IPS-18a (cell line): ENCODE measurements around the gene CYBC1.

ENCODE experiments used
- H3K27ac ChIP-seq: one replicate; pipeline ENCODE4 v1.5.1; 2013; ENCODE audit warnings: low read length
- H3K27me3 ChIP-seq: one replicate; pipeline ENCODE4 v1.6.1; 2013; ENCODE audit warnings: mild to moderate bottlenecking, low read length; ENCODE audit not compliant: control insufficient read depth, insufficient read depth
- H3K36me3 ChIP-seq: one replicate; pipeline ENCODE4 v1.6.1; 2013; ENCODE audit warnings: low read depth, low read length; ENCODE audit not compliant: control insufficient read depth
- H3K4me1 ChIP-seq: one replicate; pipeline ENCODE4 v1.6.1; 2013; ENCODE audit warnings: low read depth, low read length; ENCODE audit not compliant: control insufficient read depth
- H3K4me3 ChIP-seq: one replicate; pipeline ENCODE4 v1.5.1; 2013; ENCODE audit warnings: low read length
- H3K9ac ChIP-seq: one replicate; pipeline ENCODE4 v1.6.1; 2013; ENCODE audit warnings: mild to moderate bottlenecking, low read length, moderate library complexity
- H3K9me3 ChIP-seq: one replicate; pipeline ENCODE4 v1.6.1; 2013; ENCODE audit warnings: low read depth, low read length; ENCODE audit not compliant: control insufficient read depth

Gene CYBC1

GRCh38 chr17:82450357-82451106, at the start of gene CYBC1:
TSS of gene CYBC1 (minus strand) at chr17:82450752. CDS start at chr17:82449254, 1,498 bp downstream.
- no peak within 1 kb of the TSS for H3K27ac ChIP-seq
- no peaks in the 10 kb centered on the region for H3K4me1 ChIP-seq
- H3K9me3 ChIP-seq: no peaks in the 10 kb centered on the region
- H3K4me3 ChIP-seq: peak within 1 kb of the TSS; percentile 73
- no peaks in the 10 kb centered on the region for H3K27me3 ChIP-seq
- peak within 1 kb of the TSS; percentile 73 for H3K9ac ChIP-seq
- peaks cover 3% of the 10 kb centered on the region for H3K36me3 ChIP-seq

- H3K4me3 ChIP-seq: peak overlapping the region; percentile 53
- H3K27me3 ChIP-seq: peaks cover 35% of the 10 kb centered on the region
- H3K4me1 ChIP-seq: no peaks in the 10 kb centered on the region
- H3K9me3 ChIP-seq: no peaks in the 10 kb centered on the region
- no peak overlapping the region for H3K27ac ChIP-seq
- no peak overlapping the region for H3K9ac ChIP-seq
- H3K36me3 ChIP-seq: no peaks in the 10 kb centered on the region
These were observed 47.2 kb upstream of the CYBC1 start for GRCh38 chr17:82497483-82498405.

GRCh38 chr17:82496529-82497434, 46.2 kb upstream of the CYBC1 start:
- Histone ChIP-seq H3K27me3 (peaks cover 35% of the 10 kb centered on the region), H3K9ac (no peak overlapping the region), H3K4me3 (peak overlapping the region; percentile 54), H3K4me1 (no peaks in the 10 kb centered on the region), H3K36me3 (no peaks in the 10 kb centered on the region), H3K9me3 (no peaks in the 10 kb centered on the region), H3K27ac (no peak overlapping the region)

- H3K9ac ChIP-seq: no peak overlapping the region
- H3K9me3 ChIP-seq: no peaks in the 10 kb centered on the region
- no peak overlapping the region for H3K27ac ChIP-seq
These were observed 45.4 kb upstream of the CYBC1 start for GRCh38 chr17:82495844-82496528.

DNA sequence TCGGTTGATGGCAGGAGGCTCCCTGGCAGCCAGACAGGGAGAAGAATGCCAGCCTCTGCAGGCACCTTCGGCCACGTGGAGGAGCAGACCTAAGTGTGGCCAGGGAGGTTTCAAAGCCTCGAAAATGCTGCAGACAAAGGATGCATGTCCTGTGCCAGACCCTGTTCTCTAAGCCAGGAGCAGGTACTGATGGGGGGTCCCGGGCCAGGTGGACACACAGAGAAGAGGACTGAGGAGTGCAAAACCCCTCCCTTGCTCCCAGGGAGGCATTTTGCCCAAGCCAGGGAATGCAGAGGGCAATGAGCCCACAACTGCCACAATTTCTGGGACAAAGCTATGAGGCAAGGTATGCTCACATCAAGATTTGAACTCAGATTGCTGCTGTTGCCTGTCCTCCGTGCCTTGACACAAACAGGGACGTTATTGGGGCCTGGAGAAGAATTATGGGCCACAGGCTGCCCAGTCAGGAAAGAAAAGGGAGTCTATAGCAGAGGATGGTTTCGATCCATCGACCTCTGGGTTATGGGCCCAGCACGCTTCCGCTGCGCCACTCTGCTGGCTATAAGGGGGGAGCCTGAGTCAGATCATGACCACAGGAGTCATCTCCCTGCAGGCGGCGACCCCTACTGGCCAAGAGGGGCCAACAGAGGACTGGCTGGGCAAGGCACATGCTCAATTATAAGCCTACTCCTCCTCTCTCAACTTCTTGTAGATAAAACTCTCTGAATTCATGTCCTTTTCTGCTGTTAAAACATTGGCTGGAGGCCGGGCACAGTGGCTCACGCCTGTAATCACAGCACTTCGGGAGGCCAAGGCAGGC, 43.9 kb upstream of the CYBC1 start:
- Histone ChIP-seq H3K4me1 (no peaks in the 10 kb centered on the region), H3K36me3 (no peaks in the 10 kb centered on the region), H3K9me3 (no peaks in the 10 kb centered on the region), H3K27me3 (peaks cover 35% of the 10 kb centered on the region), H3K27ac (peak overlapping the region; percentile 22), H3K9ac (peak overlapping the region; percentile 61), H3K4me3 (peak overlapping the region; percentile 56)

More at GRCh38 chr17:82495844-82496528, 45.4 kb upstream of the CYBC1 start:
- Histone ChIP-seq H3K27me3 (peaks cover 35% of the 10 kb centered on the region), H3K36me3 (no peaks in the 10 kb centered on the region), H3K4me3 (no peak overlapping the region), H3K4me1 (no peaks in the 10 kb centered on the region)

GRCh38 chr17:82493226-82493781, 42.8 kb upstream of the CYBC1 start:
- H3K36me3 ChIP-seq: no peaks in the 10 kb centered on the region
- H3K27me3 ChIP-seq: peaks cover 25% of the 10 kb centered on the region
- H3K9me3 ChIP-seq: no peaks in the 10 kb centered on the region
- H3K27ac ChIP-seq: no peak overlapping the region
- H3K9ac ChIP-seq: no peak overlapping the region
- H3K4me3 ChIP-seq: no peak overlapping the region
- no peaks in the 10 kb centered on the region for H3K4me1 ChIP-seq

GRCh38 chr17:82492643-82493225, 42.2 kb upstream of the CYBC1 start:
- Histone ChIP-seq H3K4me1 (no peaks in the 10 kb centered on the region), H3K27me3 (peaks cover 19% of the 10 kb centered on the region), H3K4me3 (no peak overlapping the region), H3K9ac (no peak overlapping the region), H3K27ac (no peak overlapping the region), H3K9me3 (no peaks in the 10 kb centered on the region), H3K36me3 (no peaks in the 10 kb centered on the region)

DNA sequence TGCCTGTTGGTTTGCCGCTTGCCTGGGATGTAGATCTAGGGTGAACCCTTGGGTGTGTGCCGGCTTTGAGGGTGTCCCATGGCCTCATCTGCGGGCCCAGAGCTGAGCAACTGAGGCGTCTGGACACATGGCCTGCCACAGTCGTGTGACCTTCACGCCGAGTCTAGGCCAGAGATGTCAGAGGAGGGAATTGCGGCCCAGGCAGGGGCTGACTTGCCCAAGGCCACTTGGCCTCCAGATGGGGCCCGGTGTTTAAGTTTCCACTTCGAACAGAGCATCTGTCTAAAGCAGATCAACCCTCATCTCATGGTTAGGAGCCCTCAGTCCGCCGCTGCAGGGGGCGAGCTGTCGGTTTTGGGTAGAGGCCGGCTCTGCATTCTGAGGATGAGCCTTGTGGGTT, 41.0 kb upstream of the CYBC1 start:
- H3K27ac ChIP-seq: no peak overlapping the region
- H3K4me3 ChIP-seq: no peak overlapping the region
- no peaks in the 10 kb centered on the region for H3K4me1 ChIP-seq
- H3K27me3 ChIP-seq: peaks cover 11% of the 10 kb centered on the region
- no peak overlapping the region for H3K9ac ChIP-seq
- H3K36me3 ChIP-seq: peaks cover 5% of the 10 kb centered on the region
- H3K9me3 ChIP-seq: no peaks in the 10 kb centered on the region

DNA sequence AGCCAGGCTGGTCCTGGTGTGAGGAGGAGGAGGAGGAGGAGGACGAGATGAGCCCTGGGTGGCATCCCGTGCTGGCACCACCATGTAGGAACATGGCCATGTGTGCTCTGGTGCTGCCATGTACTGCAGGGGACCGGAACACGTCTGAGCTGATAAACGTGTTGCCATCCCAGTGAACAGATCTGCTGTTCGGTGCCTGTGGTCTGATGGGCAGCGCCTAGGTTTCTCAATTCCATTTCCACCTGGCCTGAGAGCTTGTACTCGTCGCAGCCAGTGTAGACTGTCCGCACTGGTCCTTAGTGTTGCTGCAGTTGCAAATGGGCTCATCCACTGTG, 40.6 kb upstream of the CYBC1 start:
- Histone ChIP-seq H3K27ac (no peak overlapping the region), H3K36me3 (peaks cover 8% of the 10 kb centered on the region), H3K27me3 (peaks cover 7% of the 10 kb centered on the region), H3K4me1 (no peaks in the 10 kb centered on the region), H3K9me3 (no peaks in the 10 kb centered on the region), H3K4me3 (no peak overlapping the region), H3K9ac (no peak overlapping the region)
